ENCODE data around the gene WWOX.
A peak's percentile ranks its signal among the peaks of the same experiment; 100 is the strongest.

WWOX gene

GRCh38 chr16:79090966-79091365 is 991.5 kb downstream of the WWOX start:
- Mint-ChIP-seq H3K4me3 (no peak overlapping the region), H3K27me3 (no peaks in the 10 kb centered on the region), H3K36me3 (ENCODE audit: low read depth) (peaks cover 12% of the 10 kb centered on the region), H3K4me1 (ENCODE audit: low read depth) (peaks cover 73% of the 10 kb centered on the region), H3K9me3 (peaks cover 6% of the 10 kb centered on the region), H3K27ac (peak overlapping the region; percentile 93)
- no peak for DNase-seq

GRCh38 chr16:79092846-79093245 is 993.4 kb downstream of the WWOX start:
- H3K4me1 Mint-ChIP-seq (ENCODE audit: low read depth): peaks cover 73% of the 10 kb centered on the region
- peak overlapping the region; percentile 86 for H3K27ac Mint-ChIP-seq
- H3K4me3 Mint-ChIP-seq: peak overlapping the region; percentile 39
- H3K36me3 Mint-ChIP-seq (ENCODE audit: low read depth): peaks cover 12% of the 10 kb centered on the region
- peaks cover 6% of the 10 kb centered on the region for H3K9me3 Mint-ChIP-seq
- DNase-seq: no peak
- no peaks in the 10 kb centered on the region for H3K27me3 Mint-ChIP-seq

DNA sequence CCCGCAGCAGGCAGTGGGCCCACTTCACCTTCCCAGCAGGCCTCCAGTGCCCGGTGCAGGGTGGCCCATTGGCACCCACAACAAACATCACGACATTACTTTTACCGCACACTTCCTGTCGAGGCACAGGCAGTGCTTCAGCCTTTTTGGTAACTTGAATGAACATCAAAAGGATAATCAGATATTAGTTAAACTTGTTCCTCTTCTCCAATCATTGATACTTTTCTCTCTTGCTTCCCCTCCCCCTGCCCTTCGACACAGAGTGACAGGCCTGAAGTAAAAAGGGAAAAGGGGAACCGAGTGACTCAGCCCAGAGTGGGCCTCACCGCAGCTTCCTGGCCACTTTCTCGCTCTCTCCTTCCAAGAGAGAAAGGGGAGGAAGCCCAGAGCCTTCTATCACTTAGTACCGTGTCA is 994.1 kb downstream of the WWOX start:
- peak; percentile 52 for DNase-seq
- Mint-ChIP-seq H3K4me3 (peak overlapping the region; percentile 53), H3K27me3 (no peaks in the 10 kb centered on the region), H3K4me1 (ENCODE audit: low read depth) (peaks cover 66% of the 10 kb centered on the region), H3K36me3 (ENCODE audit: low read depth) (peaks cover 12% of the 10 kb centered on the region), H3K27ac (peak overlapping the region; percentile 86), H3K9me3 (peaks cover 6% of the 10 kb centered on the region)

- Mint-ChIP-seq H3K27me3 (no peaks in the 10 kb centered on the region), H3K4me1 (ENCODE audit: low read depth) (peaks cover 39% of the 10 kb centered on the region), H3K4me3 (no peak overlapping the region), H3K36me3 (ENCODE audit: low read depth) (peaks cover 1% of the 10 kb centered on the region), H3K27ac (no peak overlapping the region), H3K9me3 (no peaks in the 10 kb centered on the region)
- DNase-seq: no peak
Measured at GRCh38 chr16:79096246-79096645, 996.8 kb downstream of the WWOX start.

- Mint-ChIP-seq H3K4me3 (no peak overlapping the region), H3K9me3 (no peaks in the 10 kb centered on the region), H3K36me3 (ENCODE audit: low read depth) (no peaks in the 10 kb centered on the region), H3K27me3 (no peaks in the 10 kb centered on the region), H3K27ac (no peak overlapping the region), H3K4me1 (ENCODE audit: low read depth) (peaks cover 38% of the 10 kb centered on the region)
- DNase-seq: no peak
Measured at GRCh38 chr16:79097166-79097565, 997.7 kb downstream of the WWOX start.

DNA sequence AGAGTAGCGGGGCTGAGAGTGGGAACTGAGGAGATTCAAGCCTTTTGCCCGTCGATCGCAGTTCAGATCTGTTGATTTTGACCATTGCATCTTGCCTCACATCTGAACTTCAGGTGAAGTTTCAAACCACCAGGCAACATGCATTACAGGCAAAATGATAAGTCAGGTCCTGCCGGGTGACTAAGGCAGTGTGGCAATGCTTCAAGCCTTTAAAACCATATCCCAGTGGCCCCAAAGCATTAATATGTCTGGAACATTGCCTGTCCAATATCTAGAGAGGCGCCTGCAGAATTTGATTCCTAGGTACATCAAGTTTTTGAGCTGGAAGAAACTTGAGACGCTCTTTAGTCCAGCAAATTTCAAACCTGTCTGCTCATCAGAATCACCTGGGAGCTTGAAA is 998.3 kb downstream of the WWOX start:
- DNase-seq: no peak
- Mint-ChIP-seq H3K36me3 (ENCODE audit: low read depth) (no peaks in the 10 kb centered on the region), H3K27me3 (no peaks in the 10 kb centered on the region), H3K4me3 (no peak overlapping the region), H3K4me1 (ENCODE audit: low read depth) (peaks cover 34% of the 10 kb centered on the region), H3K9me3 (no peaks in the 10 kb centered on the region), H3K27ac (no peak overlapping the region)

DNA sequence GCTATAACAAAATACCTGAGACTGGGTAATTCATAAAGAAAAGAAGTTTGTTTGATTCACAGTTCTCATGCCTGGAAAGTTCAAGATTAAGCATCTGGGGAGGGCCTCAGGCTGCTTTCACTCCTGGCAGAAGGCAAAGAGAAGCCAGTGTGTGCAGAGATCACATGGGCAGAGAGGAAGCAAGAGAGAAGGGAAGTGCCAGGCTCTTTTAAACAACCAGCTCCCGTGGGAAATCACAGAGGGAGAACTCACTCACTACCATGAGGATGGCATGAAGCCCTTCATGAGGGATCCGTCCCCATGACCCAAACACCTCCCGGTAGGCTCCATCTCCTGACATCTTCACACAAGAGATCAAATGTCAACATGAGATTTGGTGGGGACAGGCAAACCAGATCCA is 999.5 kb downstream of the WWOX start:
- Mint-ChIP-seq H3K4me1 (ENCODE audit: low read depth) (peaks cover 24% of the 10 kb centered on the region), H3K36me3 (ENCODE audit: low read depth) (no peaks in the 10 kb centered on the region), H3K4me3 (no peak overlapping the region), H3K27ac (no peak overlapping the region), H3K9me3 (no peaks in the 10 kb centered on the region), H3K27me3 (no peaks in the 10 kb centered on the region)
- DNase-seq: no peak

- Mint-ChIP-seq H3K4me1 (ENCODE audit: low read depth) (peaks cover 18% of the 10 kb centered on the region), H3K4me3 (no peak overlapping the region), H3K27ac (no peak overlapping the region), H3K9me3 (no peaks in the 10 kb centered on the region), H3K36me3 (ENCODE audit: low read depth) (no peaks in the 10 kb centered on the region), H3K27me3 (no peaks in the 10 kb centered on the region)
- no peak for DNase-seq
Measured at GRCh38 chr16:79099716-79100115, 1000.3 kb downstream of the WWOX start.

- DNase-seq: no peak
- no peaks in the 10 kb centered on the region for H3K9me3 Mint-ChIP-seq
- no peak overlapping the region for H3K27ac Mint-ChIP-seq
- no peaks in the 10 kb centered on the region for H3K36me3 Mint-ChIP-seq (ENCODE audit: low read depth)
- H3K4me3 Mint-ChIP-seq: no peak overlapping the region
- peaks cover 15% of the 10 kb centered on the region for H3K4me1 Mint-ChIP-seq (ENCODE audit: low read depth)
- no peaks in the 10 kb centered on the region for H3K27me3 Mint-ChIP-seq
Measured at GRCh38 chr16:79100447-79100846, 1001.0 kb downstream of the WWOX start.

GRCh38 chr16:79101491-79101890 is 1002.0 kb downstream of the WWOX start:
- H3K36me3 Mint-ChIP-seq (ENCODE audit: low read depth): no peaks in the 10 kb centered on the region
- H3K27me3 Mint-ChIP-seq: no peaks in the 10 kb centered on the region
- no peaks in the 10 kb centered on the region for H3K9me3 Mint-ChIP-seq
- H3K4me1 Mint-ChIP-seq (ENCODE audit: low read depth): peaks cover 9% of the 10 kb centered on the region
- no peak overlapping the region for H3K4me3 Mint-ChIP-seq
- no peak for DNase-seq
- H3K27ac Mint-ChIP-seq: no peak overlapping the region

DNA sequence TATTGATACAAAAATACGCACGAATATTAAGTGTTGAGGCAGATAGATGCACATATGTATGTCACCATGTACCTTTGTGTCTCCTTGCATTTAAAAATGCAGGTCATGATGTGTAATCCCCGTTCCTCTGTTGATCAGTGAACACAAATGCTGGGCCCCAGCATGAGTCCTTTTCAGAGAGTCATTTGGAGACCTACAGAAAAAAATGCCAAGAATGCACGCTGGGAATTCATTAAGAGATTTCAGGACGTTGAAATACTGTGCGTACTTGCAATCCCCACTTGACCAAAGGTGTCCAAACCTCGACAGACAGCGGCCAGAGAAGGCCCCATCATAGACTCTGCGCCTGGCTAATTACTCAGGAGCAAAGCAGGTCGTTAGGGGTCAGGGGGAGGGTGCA is 1005.1 kb downstream of the WWOX start:
- H3K27me3 Mint-ChIP-seq: no peaks in the 10 kb centered on the region
- peaks cover 8% of the 10 kb centered on the region for H3K4me1 Mint-ChIP-seq (ENCODE audit: low read depth)

GRCh38 chr16:79107301-79107700 is 1007.8 kb downstream of the WWOX start:
- no peaks in the 10 kb centered on the region for H3K36me3 Mint-ChIP-seq (ENCODE audit: low read depth)
- no peak overlapping the region for H3K27ac Mint-ChIP-seq
- no peak overlapping the region for H3K4me3 Mint-ChIP-seq
- no peak for DNase-seq
- no peaks in the 10 kb centered on the region for H3K27me3 Mint-ChIP-seq
- peaks cover under 1% of the 10 kb centered on the region for H3K4me1 Mint-ChIP-seq (ENCODE audit: low read depth)
- no peaks in the 10 kb centered on the region for H3K9me3 Mint-ChIP-seq

More for the DNA sequence above, 1005.1 kb downstream of the WWOX start:
- DNase-seq: no peak
- Mint-ChIP-seq H3K4me3 (no peak overlapping the region), H3K27ac (no peak overlapping the region), H3K9me3 (no peaks in the 10 kb centered on the region), H3K36me3 (ENCODE audit: low read depth) (no peaks in the 10 kb centered on the region)

- no peaks in the 10 kb centered on the region for H3K9me3 Mint-ChIP-seq
- no peak overlapping the region for H3K27ac Mint-ChIP-seq
- no peaks in the 10 kb centered on the region for H3K36me3 Mint-ChIP-seq (ENCODE audit: low read depth)
- H3K27me3 Mint-ChIP-seq: no peaks in the 10 kb centered on the region
- no peak overlapping the region for H3K4me3 Mint-ChIP-seq
- DNase-seq: no peak
- no peaks in the 10 kb centered on the region for H3K4me1 Mint-ChIP-seq (ENCODE audit: low read depth)
Measured at GRCh38 chr16:79109771-79110170, 1010.3 kb downstream of the WWOX start.

- H3K4me3 Mint-ChIP-seq: no peak overlapping the region
- no peaks in the 10 kb centered on the region for H3K27me3 Mint-ChIP-seq
- H3K4me1 Mint-ChIP-seq (ENCODE audit: low read depth): no peaks in the 10 kb centered on the region
- no peaks in the 10 kb centered on the region for H3K36me3 Mint-ChIP-seq (ENCODE audit: low read depth)
- no peak for DNase-seq
- H3K27ac Mint-ChIP-seq: no peak overlapping the region
- no peaks in the 10 kb centered on the region for H3K9me3 Mint-ChIP-seq
Measured at GRCh38 chr16:79110242-79110641, 1010.8 kb downstream of the WWOX start.

DNA sequence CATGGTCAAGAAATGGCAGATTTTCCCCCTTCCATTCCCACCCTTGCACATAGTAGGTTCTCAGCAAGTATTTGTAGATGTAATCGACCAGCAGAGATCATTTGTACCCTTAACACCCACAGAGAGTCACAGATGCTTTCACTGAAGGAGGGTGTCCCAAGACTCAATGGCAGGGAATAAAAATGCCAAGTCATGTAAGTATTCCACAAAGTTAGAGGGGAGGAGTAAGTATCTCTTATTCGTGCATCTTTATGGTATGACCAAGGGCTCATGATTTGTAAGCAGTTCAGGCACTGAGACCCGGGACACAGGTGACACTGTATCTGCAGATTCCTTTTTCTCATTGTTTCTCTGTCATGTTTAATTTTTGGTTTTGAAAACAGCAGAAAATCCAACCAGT is 1011.5 kb downstream of the WWOX start:
- Mint-ChIP-seq H3K36me3 (ENCODE audit: low read depth) (no peaks in the 10 kb centered on the region), H3K9me3 (no peaks in the 10 kb centered on the region), H3K27me3 (no peaks in the 10 kb centered on the region), H3K4me3 (no peak overlapping the region), H3K27ac (no peak overlapping the region), H3K4me1 (ENCODE audit: low read depth) (no peaks in the 10 kb centered on the region)
- DNase-seq: no peak

GRCh38 chr16:79112462-79112861 is 1013.0 kb downstream of the WWOX start:
- no peak for DNase-seq
- Mint-ChIP-seq H3K4me3 (no peak overlapping the region), H3K27me3 (no peaks in the 10 kb centered on the region), H3K27ac (no peak overlapping the region), H3K36me3 (ENCODE audit: low read depth) (no peaks in the 10 kb centered on the region), H3K9me3 (no peaks in the 10 kb centered on the region), H3K4me1 (ENCODE audit: low read depth) (no peaks in the 10 kb centered on the region)
